GM12891 (cell line): ENCODE data around the gene CREBRF.
"Not testable (repeated sequence)": the region's sequence is repeated elsewhere in the genome, so short reads cannot be mapped to it uniquely, and the experiment has no call there.

Experiments
- DNase-seq: peaks from one replicate; pipeline ENCODE4 v3.0.0; 2011; ENCODE audit warnings: low spot score; ENCODE audit not compliant: insufficient read length
- FAIRE-seq: peaks from 2 replicates; lab custom pipeline; 2011; peaks lifted over from hg19 to GRCh38; lab: Jason Lieb, UNC
- PAX5 ChIP-seq: IDR thresholded peaks from 2 replicates; pipeline ENCODE4 v1.6.1; 2011; ENCODE audit warnings: low read length, moderate library complexity, mild to moderate bottlenecking; ENCODE audit not compliant: insufficient read depth, severe bottlenecking
- POLR2A ChIP-seq: IDR thresholded peaks from 2 replicates; pipeline ENCODE4 v1.6.1; 2011; ENCODE audit warnings: low read depth, low read length, control low read depth
- POLR2AphosphoS5 ChIP-seq: IDR thresholded peaks from 2 replicates; pipeline ENCODE4 v1.6.1; 2011; ENCODE audit warnings: low read depth, low read length, control low read depth
- POU2F2 ChIP-seq: IDR thresholded peaks from 2 replicates; pipeline ENCODE4 v1.6.1; 2011; ENCODE audit warnings: low read depth, mild to moderate bottlenecking, control low read depth, low read length, moderate library complexity
- SPI1 ChIP-seq: IDR thresholded peaks from 2 replicates; pipeline ENCODE4 v1.6.1; 2011; ENCODE audit warnings: low read depth, low read length, control low read depth
- TAF1 ChIP-seq: IDR thresholded peaks from 2 replicates; pipeline ENCODE4 v1.6.1; 2011; ENCODE audit warnings: low read depth, low read length, control low read depth

CREBRF gene

GRCh38 chr5:173039188-173039587 lies 17.0 kb upstream of the CREBRF start:
- no peak for DNase-seq
- no peak for FAIRE-seq
- TF ChIP-seq PAX5 (no peak), TAF1 (no peak), POLR2AphosphoS5 (no peak), SPI1 (no peak), POU2F2 (no peak), POLR2A (no peak)

- FAIRE-seq (no peak), DNase-seq (no peak)
- TF ChIP-seq POLR2A: no peak
- no peak for TF ChIP-seq PAX5
- no peak for TF ChIP-seq TAF1
- TF ChIP-seq SPI1: no peak
- no peak for TF ChIP-seq POU2F2
- TF ChIP-seq POLR2AphosphoS5: no peak
Observed at GRCh38 chr5:173039964-173040363, 16.2 kb upstream of the CREBRF start.

- TF ChIP-seq POU2F2 (no peak), PAX5 (no peak), TAF1 (no peak), POLR2AphosphoS5 (no peak), POLR2A (no peak), SPI1 (no peak)
- FAIRE-seq: no peak
- DNase-seq: no peak
Observed at GRCh38 chr5:173041881-173042762, 14.0 kb upstream of the CREBRF start.

- no peak for DNase-seq
- no peak for FAIRE-seq
- TF ChIP-seq POLR2A: no peak
- TF ChIP-seq TAF1: no peak
- no peak for TF ChIP-seq SPI1
- TF ChIP-seq POU2F2: no peak
- no peak for TF ChIP-seq PAX5
- TF ChIP-seq POLR2AphosphoS5: no peak
Observed at GRCh38 chr5:173042763-173043107, 13.4 kb upstream of the CREBRF start.

GRCh38 chr5:173045474-173045873 lies 10.7 kb upstream of the CREBRF start:
- no peak for FAIRE-seq
- TF ChIP-seq POLR2AphosphoS5: no peak
- TF ChIP-seq POU2F2: no peak
- no peak for TF ChIP-seq POLR2A
- TF ChIP-seq SPI1: no peak
- no peak for TF ChIP-seq TAF1
- no peak for TF ChIP-seq PAX5
- DNase-seq: no peak

GRCh38 chr5:173047096-173047837 lies 8.9 kb upstream of the CREBRF start:
- not testable (repeated sequence) for DNase-seq, FAIRE-seq

- no peak for TF ChIP-seq POLR2AphosphoS5
- TF ChIP-seq PAX5: no peak
- TF ChIP-seq TAF1: no peak
- no peak for TF ChIP-seq POU2F2
- no peak for TF ChIP-seq SPI1
- TF ChIP-seq POLR2A: no peak
- no peak for FAIRE-seq
- no peak for DNase-seq
Observed at GRCh38 chr5:173047838-173048105, 8.4 kb upstream of the CREBRF start.

- no peak for DNase-seq
- TF ChIP-seq SPI1: no peak
- no peak for TF ChIP-seq PAX5
- TF ChIP-seq POLR2AphosphoS5: no peak
- TF ChIP-seq TAF1: no peak
- no peak for TF ChIP-seq POLR2A
- TF ChIP-seq POU2F2: no peak
- no peak for FAIRE-seq
Observed at GRCh38 chr5:173050791-173051190, 5.4 kb upstream of the CREBRF start.

- DNase-seq: no peak
- FAIRE-seq: no peak
- no peak for TF ChIP-seq POU2F2
- no peak for TF ChIP-seq POLR2A
- TF ChIP-seq PAX5: no peak
- TF ChIP-seq TAF1: no peak
- TF ChIP-seq POLR2AphosphoS5: no peak
- no peak for TF ChIP-seq SPI1
Observed at GRCh38 chr5:173051746-173052145, 4.4 kb upstream of the CREBRF start.
